ENCODE measurements around the gene ACAP2.
A peak's percentile ranks its signal among the peaks of the same experiment; 100 is the strongest.
"Not testable (repeated sequence)": the region's sequence is repeated elsewhere in the genome, so short reads cannot be mapped to it uniquely, and the experiment has no call there.

The ACAP2 gene

GRCh38 chr3:195443391-195443989, 670 bp upstream of the ACAP2 start:
- DNase-seq (ENCODE audit: low read depth in 3 of 3): no peak

GRCh38 chr3:195441992-195442572, 738 bp downstream of the ACAP2 start:
- DNase-seq (ENCODE audit: low read depth in 3 of 3): peak; percentile 6 to 39 (median 15)

GRCh38 chr3:195441476-195441991, 1.3 kb downstream of the ACAP2 start:
- DNase-seq (ENCODE audit: low read depth in 3 of 3): no peak

GRCh38 chr3:195441051-195441450, 1.8 kb downstream of the ACAP2 start:
- no peak for DNase-seq (ENCODE audit: low read depth in 3 of 3)

- DNase-seq (ENCODE audit: low read depth in 3 of 3): no peak
Measured at GRCh38 chr3:195440379-195440778, 2.4 kb downstream of the ACAP2 start.

- DNase-seq (ENCODE audit: low read depth in 3 of 3): no peak
Measured at GRCh38 chr3:195438371-195438770, 4.4 kb downstream of the ACAP2 start.

GRCh38 chr3:195425849-195426248, 17.0 kb downstream of the ACAP2 start:
- DNase-seq (ENCODE audit: low read depth in 3 of 3): no peak

- DNase-seq (ENCODE audit: low read depth in 3 of 3): no peak
Measured at GRCh38 chr3:195423818-195424217, 19.0 kb downstream of the ACAP2 start.

GRCh38 chr3:195421400-195421799, 21.4 kb downstream of the ACAP2 start:
- DNase-seq (ENCODE audit: low read depth in 3 of 3): no peak

- DNase-seq (ENCODE audit: low read depth in 3 of 3): no peak
Measured at GRCh38 chr3:195416795-195417194, 26.0 kb downstream of the ACAP2 start.

- DNase-seq (ENCODE audit: low read depth in 3 of 3): no peak
Measured at GRCh38 chr3:195411836-195412235, 31.0 kb downstream of the ACAP2 start.

- DNase-seq (ENCODE audit: low read depth in 3 of 3): no peak
Measured at GRCh38 chr3:195410546-195410945, 32.3 kb downstream of the ACAP2 start.

- no peak for DNase-seq (ENCODE audit: low read depth in 3 of 3)
Measured at GRCh38 chr3:195407531-195408409, 35.0 kb downstream of the ACAP2 start.

GRCh38 chr3:195405651-195406050, 37.2 kb downstream of the ACAP2 start:
- DNase-seq (ENCODE audit: low read depth in 3 of 3): no peak

GRCh38 chr3:195403841-195404408, 38.9 kb downstream of the ACAP2 start:
- DNase-seq (ENCODE audit: low read depth in 3 of 3): no peak

- no peak for DNase-seq (ENCODE audit: low read depth in 3 of 3)
Measured at GRCh38 chr3:195403244-195403643, 39.6 kb downstream of the ACAP2 start.

GRCh38 chr3:195401943-195402342, 40.9 kb downstream of the ACAP2 start:
- no peak for DNase-seq (ENCODE audit: low read depth in 3 of 3)

GRCh38 chr3:195398460-195398859, 44.4 kb downstream of the ACAP2 start:
- not testable (repeated sequence) for DNase-seq (ENCODE audit: low read depth in 3 of 3)

- DNase-seq (ENCODE audit: low read depth in 3 of 3): no peak
Measured at GRCh38 chr3:195397524-195397923, 45.3 kb downstream of the ACAP2 start.

- DNase-seq (ENCODE audit: low read depth in 3 of 3): no peak
Measured at GRCh38 chr3:195395208-195395816, 47.5 kb downstream of the ACAP2 start.

- no peak for DNase-seq (ENCODE audit: low read depth in 3 of 3)
Measured at GRCh38 chr3:195394700-195395099, 48.1 kb downstream of the ACAP2 start.

- DNase-seq (ENCODE audit: low read depth in 3 of 3): no peak
Measured at GRCh38 chr3:195394024-195394423, 48.8 kb downstream of the ACAP2 start.

Measured in stimulated activated CD4-positive, alpha-beta T cell treated with anti-CD3 and anti-CD28 coated beads, TNF-alpha, amount 100 ng/mL, for 24 hours (primary cell).